GM23248 (cell line): Measurements from ENCODE around the gene CENATAC.

Experiments
- EZH2 ChIP-seq: fragments of 200-600 bp; sonication (generic); IDR thresholded peaks from 2 replicates; pipeline ENCODE4 v1.6.1; 2018; ENCODE audit warnings: antibody characterized with exemption, mild to moderate bottlenecking; ENCODE audit not compliant: insufficient read depth, poor library complexity, severe bottlenecking
- EZH2phosphoT487 ChIP-seq: fragments of 200-600 bp; sonication (generic); IDR thresholded peaks from 2 replicates; pipeline ENCODE4 v1.6.1; 2018; ENCODE audit warnings: antibody characterized with exemption, moderate library complexity, mild to moderate bottlenecking, low read depth; ENCODE audit not compliant: insufficient read depth

DNA sequence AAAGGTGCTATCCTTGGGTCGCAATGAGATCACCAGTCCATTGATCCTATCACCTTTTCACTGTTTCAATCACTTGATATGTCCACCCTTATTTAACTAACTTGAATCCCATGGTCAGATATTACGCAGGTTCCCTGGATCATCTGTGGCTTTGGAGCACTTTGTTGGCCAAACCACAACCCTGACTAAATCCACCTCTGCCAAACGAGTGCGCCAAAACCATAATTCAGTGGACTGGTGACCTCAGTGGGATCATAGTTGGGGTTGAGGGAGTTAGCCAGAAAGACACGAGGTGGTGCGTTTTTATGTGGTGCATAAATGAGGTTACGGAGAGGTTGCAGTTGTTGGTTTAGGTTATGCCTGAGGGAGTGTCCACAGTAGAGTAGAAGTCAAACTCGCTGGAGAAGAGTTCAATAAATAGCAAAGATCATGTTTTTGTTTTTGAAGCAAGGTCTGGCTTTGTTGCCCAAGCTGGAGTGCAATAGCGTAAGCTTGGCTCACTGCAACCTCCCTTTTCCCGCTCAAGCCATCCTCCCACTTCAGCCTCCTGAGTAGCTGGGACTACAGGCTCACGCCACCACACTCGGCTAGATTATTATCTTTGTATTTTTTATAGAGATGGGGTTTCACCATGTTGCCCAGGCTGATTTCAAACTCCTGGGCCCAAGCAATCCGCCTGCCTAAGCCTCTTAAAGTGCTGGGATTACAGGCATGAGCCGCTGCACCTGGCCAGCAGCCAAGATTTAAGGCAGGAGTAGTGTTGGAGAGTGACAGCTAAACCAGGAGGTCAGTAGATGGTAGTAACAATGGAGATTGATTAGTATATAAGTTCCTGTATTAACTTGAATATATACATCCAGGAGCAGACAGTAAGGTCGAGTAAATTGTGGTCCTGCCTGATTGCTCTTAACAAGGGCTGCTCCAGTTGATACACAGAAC lies 21.9 kb upstream of the CENATAC start:
- TF ChIP-seq EZH2, result no peak
- no peak for TF ChIP-seq EZH2phosphoT487
